Measurements from ENCODE around the gene MRPL33. TPM values are rescaled to one million over a fixed set of nuclear protein-coding genes. Genes with fewer than 3 reads are reported as not detected.
A peak's percentile ranks its signal among the peaks of the same experiment; 100 is the strongest.

Gene MRPL33
- total and polyA plus RNA-seq, 12 donors = 123 to 661 (median 253) TPM

DNA sequence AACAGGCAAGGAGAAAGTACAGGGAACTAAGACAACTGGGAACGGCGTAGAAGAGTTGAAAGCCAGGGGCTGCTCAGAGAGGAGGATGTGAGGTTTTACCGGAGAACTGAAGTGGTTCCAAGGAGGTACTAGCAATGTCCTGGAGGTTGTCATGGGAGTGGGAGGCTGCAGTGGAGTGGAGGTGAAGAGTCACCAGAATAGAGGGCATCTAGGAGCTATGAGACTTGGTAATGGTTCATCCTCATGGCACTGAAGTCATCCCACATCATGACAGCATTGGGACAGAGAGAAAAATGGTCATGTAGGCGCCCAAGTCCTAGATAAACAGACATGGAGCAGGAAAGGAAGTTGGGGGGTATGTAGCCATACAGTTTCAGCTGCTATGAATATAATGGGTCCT is 26.3 kb downstream of the MRPL33 start:
- WGBS, 2 donors = 91% methylated on average over 4 of the region's 4 CpGs
- no peak for ATAC-seq
- TF ChIP-seq, protein P1, sequence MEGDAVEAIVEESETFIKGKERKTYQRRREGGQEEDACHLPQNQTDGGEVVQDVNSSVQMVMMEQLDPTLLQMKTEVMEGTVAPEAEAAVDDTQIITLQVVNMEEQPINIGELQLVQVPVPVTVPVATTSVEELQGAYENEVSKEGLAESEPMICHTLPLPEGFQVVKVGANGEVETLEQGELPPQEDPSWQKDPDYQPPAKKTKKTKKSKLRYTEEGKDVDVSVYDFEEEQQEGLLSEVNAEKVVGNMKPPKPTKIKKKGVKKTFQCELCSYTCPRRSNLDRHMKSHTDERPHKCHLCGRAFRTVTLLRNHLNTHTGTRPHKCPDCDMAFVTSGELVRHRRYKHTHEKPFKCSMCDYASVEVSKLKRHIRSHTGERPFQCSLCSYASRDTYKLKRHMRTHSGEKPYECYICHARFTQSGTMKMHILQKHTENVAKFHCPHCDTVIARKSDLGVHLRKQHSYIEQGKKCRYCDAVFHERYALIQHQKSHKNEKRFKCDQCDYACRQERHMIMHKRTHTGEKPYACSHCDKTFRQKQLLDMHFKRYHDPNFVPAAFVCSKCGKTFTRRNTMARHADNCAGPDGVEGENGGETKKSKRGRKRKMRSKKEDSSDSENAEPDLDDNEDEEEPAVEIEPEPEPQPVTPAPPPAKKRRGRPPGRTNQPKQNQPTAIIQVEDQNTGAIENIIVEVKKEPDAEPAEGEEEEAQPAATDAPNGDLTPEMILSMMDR (IDR thresholded peaks at IDR 0.05) = no peak
- no peaks in the 10 kb centered on the region for H3K27me3 ChIP-seq
- no peaks in the 10 kb centered on the region for H3K9me3 ChIP-seq
- H3K4me1 ChIP-seq = peaks cover 9 to 75% (median 55%) of the 10 kb centered on the region in 9 donors
- peak overlapping the region; percentile 17 to 98 (median 92) for H3K27ac ChIP-seq
- no peak for DNase-seq
- no peaks in the 10 kb centered on the region for H3K36me3 ChIP-seq
- no peak overlapping the region for H3K4me3 ChIP-seq
- intact Hi-C loops (cut with DNase I) = loop anchor here in 3 of 10 donors (5.0 to 10.0 kb wide), 3 partner anchors 81 to 599 kb away; partner anchors contain the start of gene FOSL2 (in 1 of the 3)

DNA sequence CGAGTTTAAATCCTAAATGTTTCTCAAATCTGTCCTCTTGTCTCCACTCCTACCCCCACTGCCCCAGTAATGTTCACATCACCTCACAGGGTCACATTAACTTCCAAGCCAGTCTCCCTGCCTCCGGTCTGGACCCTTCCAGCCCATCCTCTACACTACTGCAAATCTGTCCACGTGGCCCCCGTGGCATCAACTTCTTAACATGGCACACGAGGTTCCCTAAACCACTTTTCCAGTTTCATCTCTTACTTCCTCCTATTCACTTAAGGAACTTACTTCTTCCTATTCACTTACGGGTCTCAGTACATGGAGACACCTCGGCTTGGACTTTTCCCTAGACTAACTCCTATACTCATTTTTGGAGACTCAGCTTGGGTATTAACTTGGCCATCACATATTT is 27.0 kb downstream of the MRPL33 start:
- Histone ChIP-seq H3K9me3 (no peaks in the 10 kb centered on the region), H3K27me3 (no peaks in the 10 kb centered on the region), H3K4me3 (no peak overlapping the region), H3K27ac (peak overlapping the region; percentile 17 to 98 (median 92)), H3K36me3 (no peaks in the 10 kb centered on the region), H3K4me1 (peaks cover 9 to 75% (median 55%) of the 10 kb centered on the region in 9 donors)
- 90 to 93% methylated on average over 7 of the region's 7 CpGs for WGBS, 2 donors
- no peak for ATAC-seq
- intact Hi-C loops (cut with DNase I) = loop anchor here in 3 of 10 donors (5.0 to 10.0 kb wide), 3 partner anchors 81 to 599 kb away; partner anchors contain the start of gene FOSL2 (in 1 of the 3)
- no peak for DNase-seq
- TF ChIP-seq, protein P1 (IDR thresholded peaks at IDR 0.05) = no peak

DNA sequence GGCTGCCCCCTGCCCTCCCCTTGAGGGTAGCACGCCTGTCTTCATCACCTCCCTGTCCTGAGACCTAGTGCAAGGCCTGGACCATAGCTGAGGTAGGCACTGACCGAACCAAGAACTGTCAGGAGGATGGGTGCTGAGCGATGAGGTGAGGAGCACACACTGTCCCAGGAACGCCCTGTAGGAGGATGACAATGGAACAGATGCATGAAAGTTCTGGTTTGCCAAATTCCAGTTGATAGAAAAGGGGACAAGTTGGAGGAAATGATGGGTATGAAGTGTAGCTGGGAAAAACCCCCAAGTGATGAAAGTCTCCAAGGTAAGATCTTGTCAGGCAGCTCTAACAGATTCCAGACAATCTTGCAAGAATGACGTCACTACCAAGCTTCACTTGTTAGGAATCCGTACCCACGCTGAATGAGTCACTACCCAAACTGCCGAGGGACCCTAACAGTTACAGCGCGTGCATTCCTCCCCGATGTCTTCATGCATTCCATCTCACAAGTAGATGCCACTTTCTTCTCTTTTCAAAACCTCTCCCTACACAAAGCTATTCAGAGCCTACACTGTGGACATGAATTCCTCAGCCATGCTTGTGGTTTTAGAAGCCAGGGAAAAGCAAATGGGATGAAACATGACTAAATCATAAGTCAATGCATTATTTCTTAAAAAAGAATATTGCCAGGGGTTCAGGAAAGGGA is 27.6 kb downstream of the MRPL33 start:
- Histone ChIP-seq H3K9me3 (no peaks in the 10 kb centered on the region), H3K27ac (peak overlapping the region in 9 of 10 donors; percentile 57 to 98 (median 91)), H3K36me3 (no peaks in the 10 kb centered on the region), H3K4me3 (no peak overlapping the region), H3K27me3 (no peaks in the 10 kb centered on the region), H3K4me1 (peaks cover 9 to 76% (median 55%) of the 10 kb centered on the region in 9 donors)
- intact Hi-C loops (cut with DNase I) = loop anchor here in 3 of 10 donors (5.0 to 10.0 kb wide), 3 partner anchors 82 to 598 kb away; partner anchors contain the start of gene FOSL2 (in 1 of the 3)
- TF ChIP-seq, protein P1 (IDR thresholded peaks at IDR 0.05) = no peak
- ATAC-seq = peak in 7 of 8 donors; percentile 26 to 76 (median 60)
- WGBS, 2 donors = 51 to 54% methylated on average over 11 of the region's 11 CpGs
- DNase-seq = peak in 1 of 2 donors; percentile 61

DNA sequence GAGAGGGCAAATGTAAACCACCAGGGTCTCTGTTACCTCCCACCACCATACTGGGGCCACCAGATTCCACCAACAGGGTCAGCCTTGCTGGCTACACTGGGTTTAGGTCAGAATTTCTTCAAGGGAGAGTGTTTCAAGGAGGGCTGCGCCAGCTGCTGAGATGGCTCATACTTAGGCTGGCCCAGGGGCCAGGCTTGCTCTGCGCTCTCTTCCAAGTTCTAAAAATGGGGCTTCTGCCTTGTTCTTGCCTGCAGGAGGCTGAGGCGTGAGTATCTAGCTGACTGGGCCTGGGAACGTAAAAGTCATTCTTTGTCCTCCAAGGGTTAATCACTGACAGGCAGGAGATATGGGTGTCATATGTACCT is 28.1 kb downstream of the MRPL33 start:
- ATAC-seq (peak in 2 of 8 donors; percentile 15 to 18), DNase-seq (no peak)
- TF ChIP-seq, protein P1 (IDR thresholded peaks at IDR 0.05) = no peak
- H3K4me1 ChIP-seq = peaks cover 9 to 81% (median 55%) of the 10 kb centered on the region in 9 donors
- H3K27ac ChIP-seq = peak overlapping the region in 9 of 10 donors; percentile 57 to 98 (median 91)
- H3K9me3 ChIP-seq = no peaks in the 10 kb centered on the region
- no peaks in the 10 kb centered on the region for H3K36me3 ChIP-seq
- no peak overlapping the region for H3K4me3 ChIP-seq
- intact Hi-C loops (cut with DNase I) = loop anchor here in 4 of 10 donors (5.0 to 10.0 kb wide), 4 partner anchors 82 to 598 kb away; partner anchors contain the start of gene FOSL2 (in 1 of the 4)
- WGBS, 2 donors = 78 to 82% methylated on average over 4 of the region's 4 CpGs
- H3K27me3 ChIP-seq = no peaks in the 10 kb centered on the region
